Measurements from ENCODE around the gene DHX15. TPM values are rescaled to one million over a fixed set of nuclear protein-coding genes. Genes with fewer than 3 reads are reported as not detected.

DHX15 gene
- total and polyA plus RNA-seq, 2 of the 13 experiments (the other 11 are each of a cell fraction or from before 2014, with no cell fraction given) = 92.9 to 165 TPM

DNA sequence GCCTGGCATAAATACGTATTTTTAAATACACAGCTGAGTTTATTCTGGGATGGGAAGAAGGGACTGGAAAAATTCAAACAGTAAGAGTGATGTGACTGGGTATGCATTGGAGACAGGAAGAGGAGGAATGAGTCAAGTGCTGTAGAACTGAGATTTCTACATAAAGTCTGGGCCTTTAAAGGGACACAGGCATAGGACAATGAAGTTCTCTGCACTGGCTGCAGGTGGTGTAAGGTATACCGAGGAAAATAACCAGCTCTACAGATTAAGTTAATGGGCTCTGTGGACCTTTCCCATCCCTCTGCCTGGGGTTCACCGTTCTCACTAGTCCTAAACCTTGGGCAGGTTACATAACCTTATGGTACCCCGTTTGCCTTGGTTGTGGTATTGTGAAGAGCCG is 68.7 kb downstream of the DHX15 start:
- Histone ChIP-seq H4K20me1 (ENCODE audit: insufficient read depth, low read length) (no peaks in the 10 kb centered on the region), H3K4me2 (ENCODE audit: low read depth, low read length) (no peak overlapping the region), H2AFZ (ENCODE audit: low read length) (no peak overlapping the region), H3K27me3 (ENCODE audit: control insufficient read depth in 1 of 2, insufficient read depth in 2 of 2, low read length in 2 of 2) (no peaks in the 10 kb centered on the region), H3K36me3 (replicated peaks in 1 of 2; ENCODE audit: control insufficient read depth in 1 of 2, insufficient read depth in 2 of 2, low read length in 2 of 2) (no peaks in the 10 kb centered on the region; a peak in 1 of 5 replicates), H3K9ac (ENCODE audit: insufficient read depth, low read depth, low read length) (no peak overlapping the region), H3K27ac (ENCODE audit: extremely low read length, insufficient read depth, low read length) (no peak overlapping the region), H3K9me3 (ENCODE audit: low read length) (no peaks in the 10 kb centered on the region), H3K4me3 (replicated peaks in 1 of 3; ENCODE audit: insufficient read depth in 1 of 3, low read depth in 2 of 3, low read length in 3 of 3) (no peak overlapping the region), H3K79me2 (ENCODE audit: insufficient read depth, low read length) (no peaks in the 10 kb centered on the region), H3K4me1 (ENCODE audit: insufficient read depth, low read length) (no peaks in the 10 kb centered on the region)
- intact Hi-C loops (cut with micrococcal nuclease; ENCODE audit: unreplicated experiment) = no loop called here
- WGBS (ENCODE audit: low lambda C conversion rate) = 92% methylated on average over 5 of the region's 5 CpGs
- POLR2A ChIA-PET = no interaction called here
- CTCF ChIA-PET (ENCODE audit: low intra/inter-chr PET ratio, low total read pairs) = no interaction called here
- TF ChIP-seq RBM22 (optimal IDR thresholded peaks at IDR 0.05; ENCODE audit: low read length) (peak; percentile 91), GATAD2A (CRISPR knock-in tag; IDR thresholded peaks at IDR 0.05) (no peak), ZFP62 (CRISPR knock-in tag; IDR thresholded peaks at IDR 0.05) (no peak), POLR2A (IDR thresholded peaks at IDR 0.05; ENCODE audit: insufficient read depth in 1 of 2, low read depth in 2 of 2, low read length in 2 of 2) (0 out of 4 replicates have a peak, but pooled peaks of 1 of the 2 experiments have one; percentile 18), ZNF552 (CRISPR knock-in tag; IDR thresholded peaks at IDR 0.05; ENCODE audit: borderline replicate concordance) (no peak), ZSCAN30 (CRISPR knock-in tag; IDR thresholded peaks at IDR 0.05) (no peak), ZNF260 (CRISPR knock-in tag; IDR thresholded peaks at IDR 0.05; ENCODE audit: borderline replicate concordance, low read depth) (no peak)
- DNase-seq (ENCODE audit: low spot score) = no peak
- in situ Hi-C loops (cut with HindIII; ENCODE audit: extremely low pct_ligation_motif_present, low pct_unique_long_range_greater_than_20kb) = no loop called here
- no peak for FAIRE-seq
- BruUV-seq (replicated peaks) = no TSS peak
- ATAC-seq = peak; percentile 29; the same call in 2 of the 3 replicates

DNA sequence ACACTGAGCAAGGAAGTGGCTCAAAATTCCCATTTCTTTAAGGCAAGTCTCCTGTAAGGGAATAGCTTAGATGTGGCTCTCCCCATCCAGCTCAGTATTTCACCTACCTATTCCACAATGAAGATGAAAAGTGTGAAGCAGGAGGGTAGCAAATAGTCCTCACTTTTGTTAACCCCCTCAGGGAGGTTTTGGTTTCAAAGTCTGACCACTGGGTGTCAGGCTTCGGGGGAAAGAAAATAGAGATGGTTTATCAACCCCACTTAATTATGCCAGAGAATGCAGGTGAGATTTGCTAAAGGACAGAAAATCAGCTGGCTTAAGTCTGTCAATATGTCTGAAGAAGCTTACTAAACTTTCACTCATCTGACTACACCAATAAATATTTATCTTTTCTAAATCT is 69.5 kb downstream of the DHX15 start:
- no peak overlapping the region for H3K9ac ChIP-seq (ENCODE audit: insufficient read depth, low read depth, low read length)
- intact Hi-C loops (cut with micrococcal nuclease; ENCODE audit: unreplicated experiment) (no loop called here), in situ Hi-C loops (cut with HindIII; ENCODE audit: extremely low pct_ligation_motif_present, low pct_unique_long_range_greater_than_20kb) (no loop called here)
- no peak overlapping the region for H3K4me2 ChIP-seq (ENCODE audit: low read depth, low read length)
- ChIA-PET POLR2A (no interaction called here), CTCF (ENCODE audit: low intra/inter-chr PET ratio, low total read pairs) (no interaction called here)
- H3K27ac ChIP-seq (ENCODE audit: extremely low read length, insufficient read depth, low read length) = no peak overlapping the region
- H3K4me1 ChIP-seq (ENCODE audit: insufficient read depth, low read length) = no peaks in the 10 kb centered on the region
- no peak for DNase-seq (ENCODE audit: low spot score)
- H4K20me1 ChIP-seq (ENCODE audit: insufficient read depth, low read length) = no peaks in the 10 kb centered on the region
- 92% methylated on average over 1 of the region's 1 CpG for whole genome bisulfite sequencing (ENCODE audit: low lambda C conversion rate)
- no TSS peak for BruUV-seq (replicated peaks)
- H3K9me3 ChIP-seq (ENCODE audit: low read length) = no peaks in the 10 kb centered on the region
- H3K4me3 ChIP-seq (replicated peaks in 1 of 3; ENCODE audit: insufficient read depth in 1 of 3, low read depth in 2 of 3, low read length in 3 of 3) = no peak overlapping the region
- peak; percentile 9 for ATAC-seq
- H3K36me3 ChIP-seq (replicated peaks in 1 of 2; ENCODE audit: control insufficient read depth in 1 of 2, insufficient read depth in 2 of 2, low read length in 2 of 2) = no peaks in the 10 kb centered on the region
- H2AFZ ChIP-seq (ENCODE audit: low read length) = no peak overlapping the region
- no peak for FAIRE-seq
- no peaks in the 10 kb centered on the region for H3K79me2 ChIP-seq (ENCODE audit: insufficient read depth, low read length)
- TF ChIP-seq ZNF274 (CRISPR knock-in tag; IDR thresholded peaks at IDR 0.05) = no peak
- TF ChIP-seq STAG1 (CRISPR knock-in tag; IDR thresholded peaks at IDR 0.05) = peak; percentile 18; the same call in 1 of the 2 replicates
- no peak for TF ChIP-seq SIX1 (CRISPR knock-in tag; IDR thresholded peaks at IDR 0.05; ENCODE audit: borderline replicate concordance)
- peak; percentile 30; the same call in 1 of the 2 replicates for TF ChIP-seq ZNF652 (CRISPR knock-in tag; IDR thresholded peaks at IDR 0.05; ENCODE audit: borderline replicate concordance, low read depth)
- no peak for TF ChIP-seq ISX (CRISPR knock-in tag; conservative IDR thresholded peaks at IDR 0.05)
- no peaks in the 10 kb centered on the region for H3K27me3 ChIP-seq (ENCODE audit: control insufficient read depth in 1 of 2, insufficient read depth in 2 of 2, low read length in 2 of 2)

Measured in HepG2 (cell line).